Cardiac muscle cell (in vitro differentiated cells and primary cell): Measurements from ENCODE around the gene SF1. TPM values are rescaled to one million over a fixed set of nuclear protein-coding genes. Genes with fewer than 3 reads are reported as not detected.
A peak's percentile ranks its signal among the peaks of the same experiment; 100 is the strongest.

Experiments used
- DNase-seq, 2 donors: peaks; one replicate each; pipeline versions ENCODE4 v3.0.0 to v3.0.0-alpha.2; 2010 to 2017; ENCODE audit warnings: low read depth in 1 of 2, low spot score in 1 of 2
- H3K27ac ChIP-seq: fragments of 200-600 bp; sonication (generic); 2 replicates; pipeline ENCODE4 v1.5.1; 2016
- H3K27me3 ChIP-seq: fragments of 200-600 bp; sonication (generic); 2 replicates; pipeline ENCODE4 v1.6.0; 2016; ENCODE audit warnings: control low read depth
- H3K36me3 ChIP-seq: fragments of 200-600 bp; sonication (generic); 2 replicates; pipeline ENCODE4 v1.5.1; 2016; ENCODE audit warnings: control low read depth
- H3K4me1 ChIP-seq: fragments of 200-600 bp; sonication (generic); 2 replicates; pipeline ENCODE4 v1.8.1; 2017; ENCODE audit warnings: low read depth, mild to moderate bottlenecking, mixed run types
- H3K4me3 ChIP-seq: fragments of 200-600 bp; sonication (generic); 2 replicates; pipeline ENCODE4 v1.5.1; 2016; ENCODE audit warnings: mild to moderate bottlenecking
- H3K9me3 ChIP-seq: fragments of 200-600 bp; sonication (generic); 2 replicates; pipeline ENCODE4 v1.5.1; 2017; ENCODE audit warnings: low read depth, mild to moderate bottlenecking, control low read depth
- polyA plus RNA-seq: library from polyadenylated mRNA; unstranded; fragments of >200 nt; fragmentation: Nextera tagmentation; extraction: Ambion mirVana; gene quantifications from 2 replicates; pipeline ENCODE4 v1.2.1, GENCODE V29; 2016
- total RNA-seq: library from RNA; depleted of rRNA; stranded (reverse); fragments of >200 nt; gene quantifications from 2 replicates; pipeline ENCODE4 v1.2.3, GENCODE V29; 2016
- TF ChIP-seq, protein P1 (sequence below): IDR thresholded peaks from 2 replicates; pipeline ENCODE4 v1.5.1; 2012; ENCODE audit warnings: low read depth, mild to moderate bottlenecking, low read length

The SF1 gene
- total and polyA plus RNA-seq, 2 experiments from 2014 or later, result 143 to 360 TPM

DNA sequence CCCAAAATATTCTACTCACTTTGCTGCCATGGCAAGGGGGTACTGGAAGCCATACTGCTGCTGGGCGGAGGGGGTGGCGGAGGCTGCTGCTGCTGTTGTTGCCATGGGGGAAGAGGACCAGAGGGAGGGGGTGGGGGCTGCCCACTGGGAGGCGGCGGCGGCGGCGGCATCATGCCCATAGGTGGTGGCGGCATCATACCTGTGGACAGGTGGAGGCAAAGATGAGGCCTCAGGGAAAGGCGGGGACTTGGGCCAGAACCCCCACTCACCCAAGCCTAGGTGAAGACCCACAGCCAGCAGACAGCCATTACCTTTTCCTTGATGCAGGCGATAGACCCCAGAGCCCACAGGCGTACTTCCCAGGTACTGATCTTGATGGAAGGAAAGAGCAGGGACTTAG, 11.5 kb downstream of the SF1 start:
- Histone ChIP-seq H3K4me3 (no peak overlapping the region), H3K27ac (peak overlapping the region; percentile 15), H3K9me3 (no peaks in the 10 kb centered on the region), H3K36me3 (peaks cover 77% of the 10 kb centered on the region), H3K4me1 (peaks cover 32% of the 10 kb centered on the region), H3K27me3 (no peaks in the 10 kb centered on the region)
- DNase-seq, result no peak
- TF ChIP-seq, protein P1, sequence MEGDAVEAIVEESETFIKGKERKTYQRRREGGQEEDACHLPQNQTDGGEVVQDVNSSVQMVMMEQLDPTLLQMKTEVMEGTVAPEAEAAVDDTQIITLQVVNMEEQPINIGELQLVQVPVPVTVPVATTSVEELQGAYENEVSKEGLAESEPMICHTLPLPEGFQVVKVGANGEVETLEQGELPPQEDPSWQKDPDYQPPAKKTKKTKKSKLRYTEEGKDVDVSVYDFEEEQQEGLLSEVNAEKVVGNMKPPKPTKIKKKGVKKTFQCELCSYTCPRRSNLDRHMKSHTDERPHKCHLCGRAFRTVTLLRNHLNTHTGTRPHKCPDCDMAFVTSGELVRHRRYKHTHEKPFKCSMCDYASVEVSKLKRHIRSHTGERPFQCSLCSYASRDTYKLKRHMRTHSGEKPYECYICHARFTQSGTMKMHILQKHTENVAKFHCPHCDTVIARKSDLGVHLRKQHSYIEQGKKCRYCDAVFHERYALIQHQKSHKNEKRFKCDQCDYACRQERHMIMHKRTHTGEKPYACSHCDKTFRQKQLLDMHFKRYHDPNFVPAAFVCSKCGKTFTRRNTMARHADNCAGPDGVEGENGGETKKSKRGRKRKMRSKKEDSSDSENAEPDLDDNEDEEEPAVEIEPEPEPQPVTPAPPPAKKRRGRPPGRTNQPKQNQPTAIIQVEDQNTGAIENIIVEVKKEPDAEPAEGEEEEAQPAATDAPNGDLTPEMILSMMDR, result no peak

DNA sequence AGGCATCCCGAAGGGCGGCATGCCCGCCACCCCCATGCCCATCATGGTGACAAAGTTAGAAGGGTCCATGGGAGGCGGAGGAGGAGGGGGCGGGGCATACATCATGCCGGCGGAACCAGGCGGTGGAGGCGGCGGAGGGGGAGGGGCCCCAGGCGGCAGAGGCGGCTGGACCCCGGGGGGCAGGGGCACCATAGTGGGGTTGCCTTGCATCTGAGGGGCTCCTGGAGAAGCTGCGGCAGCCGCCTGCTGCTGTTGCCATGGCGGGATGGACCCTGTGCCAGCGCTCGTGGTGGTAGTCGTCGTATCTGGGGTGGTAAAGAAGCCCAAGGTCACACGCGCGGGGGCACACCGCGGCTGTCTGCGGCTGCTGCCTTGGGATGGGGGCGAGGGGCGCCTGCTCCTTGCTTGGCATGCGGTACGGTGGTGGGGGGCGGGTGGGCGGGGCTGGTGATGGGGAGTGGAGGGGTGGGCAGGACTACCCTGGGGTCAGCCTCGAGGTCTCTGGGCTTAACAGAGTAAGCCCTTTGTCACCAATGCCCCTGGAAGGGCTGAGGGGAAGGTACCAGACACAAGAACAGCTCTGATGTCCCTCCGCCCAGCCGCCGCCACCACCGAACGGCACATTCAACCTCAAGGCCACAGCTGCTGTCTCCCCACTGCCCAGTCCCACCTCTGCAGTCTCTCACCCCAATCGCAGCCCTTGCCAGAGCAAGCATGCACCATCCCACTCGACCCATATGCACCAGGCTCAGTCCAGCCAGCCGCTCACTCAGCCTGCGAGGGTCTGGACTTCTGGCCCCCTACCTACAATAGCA, 12.3 kb downstream of the SF1 start:
- Histone ChIP-seq H3K4me3 (no peak overlapping the region), H3K9me3 (no peaks in the 10 kb centered on the region), H3K4me1 (peaks cover 33% of the 10 kb centered on the region), H3K27ac (peak overlapping the region; percentile 90), H3K36me3 (peaks cover 68% of the 10 kb centered on the region), H3K27me3 (no peaks in the 10 kb centered on the region)
- TF ChIP-seq, protein P1, result no peak
- DNase-seq, result no peak

- H3K9me3 ChIP-seq, result no peaks in the 10 kb centered on the region
- peak overlapping the region; percentile 90 for H3K27ac ChIP-seq
- DNase-seq, result no peak
- peaks cover 40% of the 10 kb centered on the region for H3K4me1 ChIP-seq
- H3K27me3 ChIP-seq, result no peaks in the 10 kb centered on the region
- peaks cover 61% of the 10 kb centered on the region for H3K36me3 ChIP-seq
- no peak overlapping the region for H3K4me3 ChIP-seq
- TF ChIP-seq, protein P1, result no peak
These were observed 13.0 kb downstream of the SF1 start for GRCh38 chr11:64765291-64765850.

GRCh38 chr11:64764753-64765152, 13.6 kb downstream of the SF1 start:
- no peak for DNase-seq
- TF ChIP-seq, protein P1, result no peak
- H3K27me3 ChIP-seq, result no peaks in the 10 kb centered on the region
- H3K9me3 ChIP-seq, result no peaks in the 10 kb centered on the region
- H3K4me3 ChIP-seq, result no peak overlapping the region
- H3K4me1 ChIP-seq, result peaks cover 44% of the 10 kb centered on the region
- H3K27ac ChIP-seq, result peak overlapping the region; percentile 90
- H3K36me3 ChIP-seq, result peaks cover 55% of the 10 kb centered on the region

GRCh38 chr11:64764040-64764611, 14.2 kb downstream of the SF1 start:
- Histone ChIP-seq H3K27ac (peak overlapping the region; percentile 90), H3K4me3 (no peak overlapping the region), H3K9me3 (no peaks in the 10 kb centered on the region), H3K4me1 (peaks cover 49% of the 10 kb centered on the region), H3K27me3 (no peaks in the 10 kb centered on the region), H3K36me3 (peaks cover 49% of the 10 kb centered on the region)
- peak in 1 of 2 donors; percentile 53 for DNase-seq
- TF ChIP-seq, protein P1, result no peak
